ENCODE measurements around the gene RPL41. TPM values are rescaled to one million over a fixed set of nuclear protein-coding genes. Genes with fewer than 3 reads are reported as not detected.

The RPL41 gene
- total RNA-seq, 1 experiment from 2014 or later, result 3,551 TPM

DNA sequence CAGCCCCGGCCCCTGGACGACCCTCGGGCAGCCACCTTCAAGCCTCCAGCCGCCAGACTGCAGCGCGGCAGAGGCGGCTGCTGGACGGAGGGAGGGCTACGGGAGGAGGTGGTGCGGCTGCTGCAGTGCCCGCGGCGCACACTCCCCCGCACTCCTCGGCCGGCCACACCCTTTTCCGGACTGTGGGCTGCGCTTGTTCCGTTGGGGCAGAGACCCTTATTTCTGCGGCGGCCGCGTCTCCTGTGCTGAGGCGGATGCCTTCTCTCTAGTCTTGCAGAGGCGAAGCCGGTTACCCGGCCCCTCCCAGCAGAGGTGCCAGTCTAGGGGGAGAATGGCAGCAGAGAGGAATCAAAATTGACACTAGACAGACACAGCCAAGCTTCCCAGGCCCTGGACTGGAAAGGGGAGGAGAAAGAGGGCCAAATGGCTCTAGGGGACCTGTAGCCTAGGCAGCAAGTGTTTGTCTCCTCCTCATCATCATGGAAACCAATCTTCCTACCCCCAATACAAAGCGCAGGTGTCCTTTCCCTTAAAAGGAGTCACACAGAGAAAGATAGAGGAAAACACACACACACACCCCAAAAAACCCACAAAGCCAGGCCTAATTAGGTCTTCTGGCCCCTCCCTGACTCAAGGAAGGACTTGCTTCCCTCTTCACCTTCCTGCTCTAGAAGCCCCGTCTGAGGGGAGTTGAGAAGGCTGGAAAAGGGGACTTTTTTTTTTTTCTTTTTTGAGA lies 12.9 kb downstream of the RPL41 start:
- Histone ChIP-seq H3K9me3 (ENCODE audit: low read length) (no peaks in the 10 kb centered on the region), H3F3A (ENCODE audit: low read length, unreplicated experiment) (no peaks in the 10 kb centered on the region), H3K4me1 (ENCODE audit: insufficient read depth, low read length) (peaks cover 27% of the 10 kb centered on the region), H3K4me3 (ENCODE audit: low read length) (peak overlapping the region; percentile 96), H3K9me2 (replicated peaks; ENCODE audit: low read length) (no peaks in the 10 kb centered on the region), H3K27ac (ENCODE audit: low read length) (no peak overlapping the region; the same call in 1 of the 2 replicates), H4K20me1 (ENCODE audit: low read length) (no peaks in the 10 kb centered on the region), H3K9ac (ENCODE audit: low read length) (peak overlapping the region; percentile 84), H3K36me3 (ENCODE audit: low read depth, low read length) (peaks cover 32% of the 10 kb centered on the region), H3K27me3 (ENCODE audit: low read length) (no peaks in the 10 kb centered on the region), H3K79me2 (ENCODE audit: low read length) (peaks cover 25% of the 10 kb centered on the region), H3K4me2 (ENCODE audit: low read length) (peak overlapping the region; percentile 100), H2AFZ (ENCODE audit: low read length) (peak overlapping the region; percentile 85)
- CTCF ChIA-PET, result no interaction called here
- intact Hi-C loops (cut with micrococcal nuclease), result no loop called here
- BruUV-seq (replicated peaks), result no TSS peak
- TF ChIP-seq EZH2 (IDR thresholded peaks at IDR 0.05; ENCODE audit: low read length, unreplicated experiment), result no peak
- TF ChIP-seq, protein P1, sequence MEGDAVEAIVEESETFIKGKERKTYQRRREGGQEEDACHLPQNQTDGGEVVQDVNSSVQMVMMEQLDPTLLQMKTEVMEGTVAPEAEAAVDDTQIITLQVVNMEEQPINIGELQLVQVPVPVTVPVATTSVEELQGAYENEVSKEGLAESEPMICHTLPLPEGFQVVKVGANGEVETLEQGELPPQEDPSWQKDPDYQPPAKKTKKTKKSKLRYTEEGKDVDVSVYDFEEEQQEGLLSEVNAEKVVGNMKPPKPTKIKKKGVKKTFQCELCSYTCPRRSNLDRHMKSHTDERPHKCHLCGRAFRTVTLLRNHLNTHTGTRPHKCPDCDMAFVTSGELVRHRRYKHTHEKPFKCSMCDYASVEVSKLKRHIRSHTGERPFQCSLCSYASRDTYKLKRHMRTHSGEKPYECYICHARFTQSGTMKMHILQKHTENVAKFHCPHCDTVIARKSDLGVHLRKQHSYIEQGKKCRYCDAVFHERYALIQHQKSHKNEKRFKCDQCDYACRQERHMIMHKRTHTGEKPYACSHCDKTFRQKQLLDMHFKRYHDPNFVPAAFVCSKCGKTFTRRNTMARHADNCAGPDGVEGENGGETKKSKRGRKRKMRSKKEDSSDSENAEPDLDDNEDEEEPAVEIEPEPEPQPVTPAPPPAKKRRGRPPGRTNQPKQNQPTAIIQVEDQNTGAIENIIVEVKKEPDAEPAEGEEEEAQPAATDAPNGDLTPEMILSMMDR (conservative IDR thresholded peaks at IDR 0.05; ENCODE audit: low read depth, low read length), result no peak
- TF ChIP-seq EZH2phosphoT487 (IDR thresholded peaks at IDR 0.05; ENCODE audit: borderline replicate concordance, low read length), result no peak
- POLR2A ChIA-PET (ENCODE audit: unreplicated experiment), result interaction anchor here (0.6 to 0.7 kb wide), 3 partner anchors 29 to 222 kb away, joined by 4 to 6 read pairs (median 5); partner anchors contain the start of gene MYL6
- DNase-seq (peak; percentile 62), ATAC-seq (peak; percentile 36)

DNA sequence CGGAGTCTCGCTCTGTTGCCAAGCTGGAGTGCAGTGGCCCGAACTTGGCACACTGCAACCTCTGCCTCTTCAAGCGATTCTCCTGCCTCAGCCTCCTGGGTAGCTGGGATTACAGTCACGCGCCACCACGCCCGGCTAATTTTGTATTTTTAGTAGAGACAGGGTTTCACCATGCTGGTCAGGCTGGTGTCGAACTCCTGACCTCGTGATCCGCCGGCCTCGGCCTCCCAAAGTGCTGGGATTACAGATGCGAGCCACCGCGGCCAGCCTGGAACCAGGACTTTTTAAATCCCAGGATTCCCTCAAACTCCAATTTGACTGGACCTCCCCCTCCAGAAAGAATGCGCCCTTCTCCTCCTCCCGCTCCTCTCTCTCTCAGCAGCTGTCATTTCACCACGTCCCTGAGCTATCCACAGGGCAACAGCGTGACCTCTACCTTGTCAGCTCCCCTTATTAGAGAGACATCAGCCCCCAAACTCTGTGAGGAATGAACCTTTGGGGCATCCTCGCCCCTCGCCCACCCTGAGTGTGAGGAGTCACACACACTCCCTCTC lies 13.6 kb downstream of the RPL41 start:
- no peaks in the 10 kb centered on the region for H3K9me2 ChIP-seq (replicated peaks; ENCODE audit: low read length)
- H3K4me3 ChIP-seq (ENCODE audit: low read length), result peak overlapping the region; percentile 96; the same call in 1 of the 2 replicates
- CTCF ChIA-PET, result no interaction called here
- POLR2A ChIA-PET (ENCODE audit: unreplicated experiment), result interaction anchor here (0.6 kb wide), 1 partner anchor 223 kb away, joined by 5 read pairs; no protein-coding TSS in a partner anchor
- intact Hi-C loops (cut with micrococcal nuclease), result no loop called here
- no peaks in the 10 kb centered on the region for H4K20me1 ChIP-seq (ENCODE audit: low read length)
- H3K4me2 ChIP-seq (ENCODE audit: low read length), result peak overlapping the region; percentile 100
- TF ChIP-seq, protein P1 (conservative IDR thresholded peaks at IDR 0.05; ENCODE audit: low read depth, low read length), result no peak
- TF ChIP-seq EZH2 (IDR thresholded peaks at IDR 0.05; ENCODE audit: low read length, unreplicated experiment) (no peak), EZH2phosphoT487 (IDR thresholded peaks at IDR 0.05; ENCODE audit: borderline replicate concordance, low read length) (no peak)
- DNase-seq (no peak), ATAC-seq (no peak)
- peaks cover 27% of the 10 kb centered on the region for H3K4me1 ChIP-seq (ENCODE audit: insufficient read depth, low read length)
- H3K9ac ChIP-seq (ENCODE audit: low read length), result no peak overlapping the region
- peaks cover 32% of the 10 kb centered on the region for H3K36me3 ChIP-seq (ENCODE audit: low read depth, low read length)
- no peaks in the 10 kb centered on the region for H3K27me3 ChIP-seq (ENCODE audit: low read length)
- no peak overlapping the region for H3K27ac ChIP-seq (ENCODE audit: low read length)
- H2AFZ ChIP-seq (ENCODE audit: low read length), result no peak overlapping the region
- H3F3A ChIP-seq (ENCODE audit: low read length, unreplicated experiment), result no peaks in the 10 kb centered on the region
- H3K79me2 ChIP-seq (ENCODE audit: low read length), result peaks cover 25% of the 10 kb centered on the region
- no TSS peak for BruUV-seq (replicated peaks)
- H3K9me3 ChIP-seq (ENCODE audit: low read length), result no peaks in the 10 kb centered on the region

GRCh38 chr12:56130876-56131275 lies 14.4 kb downstream of the RPL41 start:
- H4K20me1 ChIP-seq (ENCODE audit: low read length), result no peaks in the 10 kb centered on the region

More at GRCh38 chr12:56130876-56131275, 14.4 kb downstream of the RPL41 start:
- ChIA-PET POLR2A (ENCODE audit: unreplicated experiment) (no interaction called here), CTCF (no interaction called here)
- BruUV-seq (replicated peaks), result no TSS peak
- Histone ChIP-seq H3K9ac (ENCODE audit: low read length) (no peak overlapping the region), H3K36me3 (ENCODE audit: low read depth, low read length) (peaks cover 32% of the 10 kb centered on the region), H3K79me2 (ENCODE audit: low read length) (peaks cover 25% of the 10 kb centered on the region), H3K4me3 (ENCODE audit: low read length) (no peak overlapping the region), H3K27ac (ENCODE audit: low read length) (no peak overlapping the region), H3K4me1 (ENCODE audit: insufficient read depth, low read length) (peaks cover 27% of the 10 kb centered on the region), H2AFZ (ENCODE audit: low read length) (no peak overlapping the region), H3K9me3 (ENCODE audit: low read length) (no peaks in the 10 kb centered on the region), H3K9me2 (replicated peaks; ENCODE audit: low read length) (no peaks in the 10 kb centered on the region), H3F3A (ENCODE audit: low read length, unreplicated experiment) (no peaks in the 10 kb centered on the region), H3K27me3 (ENCODE audit: low read length) (no peaks in the 10 kb centered on the region), H3K4me2 (ENCODE audit: low read length) (peak overlapping the region; percentile 5; the same call in 1 of the 2 replicates)
- TF ChIP-seq EZH2 (IDR thresholded peaks at IDR 0.05; ENCODE audit: low read length, unreplicated experiment), result no peak
- TF ChIP-seq, protein P1 (conservative IDR thresholded peaks at IDR 0.05; ENCODE audit: low read depth, low read length), result no peak
- TF ChIP-seq EZH2phosphoT487 (IDR thresholded peaks at IDR 0.05; ENCODE audit: borderline replicate concordance, low read length), result no peak
- DNase-seq (no peak), ATAC-seq (no peak)
- intact Hi-C loops (cut with micrococcal nuclease), result no loop called here
